Large intestine (tissue), 3 donors: ENCODE measurements around the gene MOSMO. TPM values are rescaled to one million over a fixed set of nuclear protein-coding genes. Genes with fewer than 3 reads are reported as not detected.
A peak's percentile ranks its signal among the peaks of the same experiment; 100 is the strongest.
"Not testable (repeated sequence)": the region's sequence is repeated elsewhere in the genome, so short reads cannot be mapped to it uniquely, and the experiment has no call there.

ENCODE experiments used
- DNase-seq, 2 donors: peaks; one replicate each; pipeline versions ENCODE4 v3.0.0 to v3.0.0-alpha.2; 2013
- H3K27ac ChIP-seq: one replicate; pipeline ENCODE4 v1.5.1; 2013; ENCODE audit warnings: low read length
- H3K27me3 ChIP-seq: 2 replicates; pipeline ENCODE4 v1.6.1; 2013; ENCODE audit warnings: low read length; ENCODE audit not compliant: control insufficient read depth, insufficient read depth
- H3K36me3 ChIP-seq: 2 replicates; pipeline ENCODE4 v1.6.1; 2013; ENCODE audit warnings: low read length; ENCODE audit not compliant: control insufficient read depth, insufficient read depth
- H3K4me1 ChIP-seq: one replicate; pipeline ENCODE4 v1.6.1; 2013; ENCODE audit warnings: low read length; ENCODE audit not compliant: control insufficient read depth, insufficient read depth
- H3K4me3 ChIP-seq: one replicate; pipeline ENCODE4 v1.5.1; 2013; ENCODE audit warnings: low read length
- H3K9me3 ChIP-seq: one replicate; pipeline ENCODE4 v1.6.1; 2013; ENCODE audit warnings: mild to moderate bottlenecking, low read depth, low read length, moderate library complexity; ENCODE audit not compliant: control insufficient read depth
- WGBS: methylation state at CpG from one replicate; pipeline ENCODE4 v1.1.5; 2013; ENCODE audit warnings: low lambda C conversion rate; ENCODE audit not compliant: insufficient coverage; 5-methylcytosine and 5-hydroxymethylcytosine counted together
- polyA plus RNA-seq: library from polyadenylated mRNA; unstranded; fragments of 120-200 nt; gene quantifications from one replicate; pipeline ENCODE4 v1.2.1, GENCODE V29; 2013

Gene MOSMO
- polyA plus RNA-seq, 1 donor, result 15.6 TPM

DNA sequence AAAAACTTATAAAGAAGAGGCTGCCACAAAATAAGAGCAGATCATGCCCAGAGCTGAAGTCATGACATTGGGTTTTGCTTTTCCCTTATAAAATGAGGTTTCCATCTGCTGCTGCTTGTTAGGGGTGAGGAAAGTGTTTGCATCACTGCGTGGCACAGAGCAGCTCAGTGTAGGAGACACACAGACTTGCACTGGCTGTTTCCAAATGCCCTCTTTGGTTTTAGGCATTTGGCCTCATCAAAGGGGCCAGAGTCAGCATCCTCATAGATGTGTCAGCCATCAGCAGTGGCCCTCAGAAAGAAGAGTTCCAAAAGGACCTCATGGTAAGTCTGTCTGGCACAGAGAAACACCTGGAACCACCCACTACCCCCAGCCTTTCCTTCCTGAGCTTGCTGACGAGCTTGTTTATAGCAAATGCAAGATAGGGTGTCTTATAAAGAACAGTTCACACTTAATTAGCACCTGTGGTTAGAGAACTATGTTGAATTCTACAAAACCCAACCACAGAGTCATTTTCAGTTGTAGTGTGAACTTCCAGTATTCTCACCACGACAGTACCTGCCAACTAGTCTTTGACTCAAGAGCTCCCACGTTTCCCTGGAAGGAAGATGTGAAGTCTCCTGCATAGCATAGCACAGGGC, 101.5 kb downstream of the MOSMO start:
- H3K9me3 ChIP-seq, result no peaks in the 10 kb centered on the region
- H3K4me1 ChIP-seq, result no peaks in the 10 kb centered on the region
- H3K27ac ChIP-seq, result no peak overlapping the region
- no CpG with 5 or more reads among the region's 4 CpGs for WGBS
- H3K4me3 ChIP-seq, result no peak overlapping the region
- H3K36me3 ChIP-seq, result no peaks in the 10 kb centered on the region
- no peak for DNase-seq
- peaks cover 9% of the 10 kb centered on the region for H3K27me3 ChIP-seq

DNA sequence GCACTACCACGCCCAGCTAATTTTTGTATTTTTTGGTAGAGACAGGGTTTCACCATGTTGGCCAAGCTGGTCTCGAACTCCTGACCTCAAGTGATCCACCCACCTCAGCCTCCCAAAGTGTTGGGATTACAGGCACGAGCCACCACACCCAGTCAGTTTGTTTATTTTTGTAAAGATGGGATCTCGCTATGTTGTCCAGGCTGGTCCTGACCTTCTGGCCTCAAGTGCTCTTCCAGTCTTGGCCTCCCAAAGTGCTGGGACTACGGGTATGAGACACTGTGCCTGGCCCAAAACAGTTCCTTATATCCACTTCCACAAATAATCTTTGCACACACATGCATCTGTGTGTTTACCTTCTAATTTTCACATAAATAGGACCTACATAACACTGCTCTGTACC, 103.7 kb downstream of the MOSMO start:
- not testable (repeated sequence) for H3K36me3 ChIP-seq, H3K9me3 ChIP-seq, H3K4me3 ChIP-seq, DNase-seq, H3K27ac ChIP-seq, H3K4me1 ChIP-seq, H3K27me3 ChIP-seq
- WGBS, result no CpG with 5 or more reads among the region's 5 CpGs

DNA sequence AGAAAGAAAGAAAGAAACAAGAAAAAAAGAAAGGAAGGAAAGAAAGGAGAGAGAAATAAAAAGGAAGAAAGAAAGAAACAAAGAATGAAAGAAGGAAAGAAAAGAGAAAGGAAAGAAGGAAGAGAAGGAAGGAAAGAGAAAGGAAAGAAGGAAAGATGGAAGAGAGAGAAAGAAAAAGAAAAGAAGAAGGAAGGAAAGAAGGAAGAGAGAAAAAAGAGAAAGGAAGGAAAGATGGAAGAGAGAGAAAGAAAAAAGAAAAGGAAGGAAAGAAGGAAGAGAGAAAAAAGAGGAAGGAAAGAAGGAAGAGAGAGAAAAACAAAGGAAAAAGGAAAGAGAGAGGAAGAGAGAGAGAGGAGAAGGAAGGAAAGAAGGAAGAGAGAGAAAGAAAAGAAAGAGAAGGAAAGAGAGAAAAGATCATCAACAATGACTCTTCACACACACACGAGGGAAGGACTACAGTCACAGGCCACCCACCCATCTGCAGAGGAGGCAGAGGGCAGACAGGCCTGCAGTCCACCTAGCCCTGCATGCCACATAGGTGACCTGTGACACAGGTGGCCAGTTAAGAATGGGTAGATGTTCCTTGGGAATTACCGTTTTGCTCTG, 108.3 kb downstream of the MOSMO start:
- Histone ChIP-seq H3K36me3 (no peaks in the 10 kb centered on the region), H3K27me3 (no peaks in the 10 kb centered on the region), H3K27ac (no peak overlapping the region), H3K9me3 (no peaks in the 10 kb centered on the region), H3K4me1 (no peaks in the 10 kb centered on the region), H3K4me3 (no peak overlapping the region)
- WGBS, result no CpG with 5 or more reads among the region's 2 CpGs
- DNase-seq, result no peak

DNA sequence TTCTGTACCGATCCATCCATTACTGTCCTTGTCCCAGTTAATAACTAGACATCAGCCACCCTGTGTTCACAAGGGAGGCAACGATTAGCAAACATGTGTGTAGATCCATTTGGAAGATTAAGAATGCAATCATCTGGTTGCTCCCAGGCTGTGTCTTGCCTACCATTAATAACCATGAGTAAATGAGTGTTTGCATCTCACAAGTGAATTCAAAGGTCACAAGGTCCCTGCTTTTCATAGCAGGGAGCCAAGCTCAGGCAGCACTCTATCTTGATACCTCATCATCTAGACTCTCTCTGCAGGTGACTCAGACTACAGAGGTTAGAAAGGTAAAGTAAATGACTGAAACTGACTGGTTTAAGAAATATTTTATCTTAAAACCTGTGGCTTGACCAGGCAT, 109.7 kb downstream of the MOSMO start:
- H3K4me1 ChIP-seq, result no peaks in the 10 kb centered on the region
- H3K9me3 ChIP-seq, result no peaks in the 10 kb centered on the region
- no CpG with 5 or more reads among the region's 2 CpGs for WGBS
- no peak overlapping the region for H3K27ac ChIP-seq
- peak in 1 of 2 donors; percentile 57 for DNase-seq
- no peaks in the 10 kb centered on the region for H3K27me3 ChIP-seq
- no peak overlapping the region for H3K4me3 ChIP-seq
- H3K36me3 ChIP-seq, result no peaks in the 10 kb centered on the region

DNA sequence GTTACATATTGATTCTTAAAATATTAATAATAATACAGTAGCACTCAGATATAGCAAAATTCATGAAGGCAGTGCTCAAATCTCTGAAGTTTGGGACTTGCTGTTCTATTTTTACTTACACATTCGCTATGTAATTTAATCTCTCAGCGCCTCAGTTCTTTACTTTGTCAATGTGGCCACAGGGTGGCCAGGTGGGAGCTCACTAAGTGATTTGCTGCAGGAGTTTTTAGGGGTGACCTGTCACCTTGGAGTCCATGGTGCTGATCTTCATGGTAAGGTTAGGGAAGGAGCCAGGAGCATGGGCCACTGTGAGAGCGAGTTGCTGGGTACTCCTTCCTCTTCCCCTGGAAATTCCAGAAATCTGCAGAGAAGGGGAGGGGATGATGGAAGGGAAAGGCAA, 112.5 kb downstream of the MOSMO start:
- no CpG with 5 or more reads among the region's 3 CpGs for WGBS
- no peaks in the 10 kb centered on the region for H3K27me3 ChIP-seq

DNA sequence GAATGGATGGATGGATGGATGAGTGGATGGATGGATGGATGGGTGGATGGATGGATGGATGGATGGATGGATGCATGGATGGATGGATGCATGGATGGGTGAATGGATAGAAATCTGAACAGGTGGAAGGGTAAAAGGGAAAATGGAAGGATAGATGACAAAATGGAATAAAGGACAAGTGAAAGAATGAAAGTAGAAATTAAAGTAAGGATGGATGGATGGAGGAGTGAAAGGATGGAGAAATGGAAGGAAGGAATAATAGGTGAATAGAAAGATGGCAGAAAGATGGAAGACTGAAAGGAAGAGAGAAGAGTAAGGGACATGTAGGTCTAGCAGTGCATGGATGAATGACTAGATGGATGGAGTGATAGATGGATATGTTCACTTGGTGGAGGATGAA, 114.3 kb downstream of the MOSMO start:
- H3K36me3 ChIP-seq, result no peaks in the 10 kb centered on the region
- H3K9me3 ChIP-seq, result no peaks in the 10 kb centered on the region
- no peak overlapping the region for H3K4me3 ChIP-seq
- H3K27ac ChIP-seq, result no peak overlapping the region
- DNase-seq, result no peak
- H3K27me3 ChIP-seq, result no peaks in the 10 kb centered on the region
- H3K4me1 ChIP-seq, result no peaks in the 10 kb centered on the region

More for the DNA sequence above, 112.5 kb downstream of the MOSMO start:
- no peaks in the 10 kb centered on the region for H3K36me3 ChIP-seq
- H3K4me3 ChIP-seq, result no peak overlapping the region
- no peak overlapping the region for H3K27ac ChIP-seq
- no peak for DNase-seq
- no peaks in the 10 kb centered on the region for H3K4me1 ChIP-seq
- H3K9me3 ChIP-seq, result no peaks in the 10 kb centered on the region

DNA sequence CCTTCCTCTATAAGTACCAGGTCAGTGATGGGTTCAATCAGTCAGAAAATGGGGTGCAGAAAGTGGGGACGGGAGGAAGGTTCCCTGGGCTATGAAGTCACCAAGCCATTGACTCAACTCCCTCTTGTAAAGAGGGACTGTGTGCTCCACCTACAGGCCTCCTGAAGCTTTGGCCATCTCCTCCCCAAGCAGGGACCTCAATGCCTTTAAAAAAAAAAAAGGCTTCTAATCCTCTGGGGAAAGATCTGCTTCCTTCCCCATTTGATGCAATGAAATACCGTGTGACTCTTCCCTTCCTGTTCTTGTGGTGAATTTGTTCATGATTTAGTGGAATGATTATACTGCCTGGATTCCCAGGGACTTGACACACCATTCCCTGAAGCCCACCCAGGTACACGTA, 115.2 kb downstream of the MOSMO start:
- DNase-seq, result no peak
- Histone ChIP-seq H3K36me3 (no peaks in the 10 kb centered on the region), H3K4me3 (no peak overlapping the region), H3K4me1 (no peaks in the 10 kb centered on the region), H3K27ac (no peak overlapping the region), H3K9me3 (no peaks in the 10 kb centered on the region), H3K27me3 (no peaks in the 10 kb centered on the region)
- WGBS, result 60% methylated on average over 1 of the region's 3 CpGs

DNA sequence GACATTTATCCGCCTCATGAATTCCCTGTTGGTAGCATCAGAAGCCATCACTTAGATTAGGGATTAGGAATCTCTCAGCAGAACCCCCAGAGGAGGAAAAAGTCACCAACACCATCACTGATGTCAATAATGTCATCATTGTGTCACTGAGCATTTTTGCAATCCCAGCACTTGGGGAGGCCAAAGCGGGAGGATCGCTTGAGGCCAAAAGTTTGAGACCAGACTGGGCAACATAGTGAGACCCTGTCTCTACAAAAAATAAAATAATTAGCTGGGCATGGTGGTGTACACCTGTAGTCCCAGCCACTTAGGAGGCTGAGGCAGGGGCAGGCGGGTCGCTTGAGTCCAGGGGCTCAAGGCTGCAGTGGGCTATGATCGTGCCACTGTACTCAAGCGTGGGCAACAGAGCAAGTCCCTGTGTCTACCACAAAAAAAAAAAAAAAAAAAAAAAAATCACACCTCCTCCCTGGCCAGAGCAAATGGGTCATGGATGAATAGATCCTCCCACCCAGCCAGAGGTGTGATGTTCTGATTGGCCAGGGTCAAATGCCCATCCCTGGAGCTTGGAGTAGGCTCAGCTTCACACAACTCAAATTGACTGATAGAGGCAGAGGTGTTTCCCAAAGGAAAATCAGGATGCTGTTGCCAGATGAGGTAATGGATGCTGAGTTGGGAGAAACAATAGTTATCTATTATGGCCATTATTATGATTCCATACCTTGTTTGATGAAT, 116.0 kb downstream of the MOSMO start:
- no peak overlapping the region for H3K4me3 ChIP-seq
- WGBS, result no CpG with 5 or more reads among the region's 7 CpGs
- no peak overlapping the region for H3K27ac ChIP-seq
- H3K4me1 ChIP-seq, result no peaks in the 10 kb centered on the region
- no peaks in the 10 kb centered on the region for H3K27me3 ChIP-seq
- DNase-seq, result no peak
- no peaks in the 10 kb centered on the region for H3K9me3 ChIP-seq
- no peaks in the 10 kb centered on the region for H3K36me3 ChIP-seq

DNA sequence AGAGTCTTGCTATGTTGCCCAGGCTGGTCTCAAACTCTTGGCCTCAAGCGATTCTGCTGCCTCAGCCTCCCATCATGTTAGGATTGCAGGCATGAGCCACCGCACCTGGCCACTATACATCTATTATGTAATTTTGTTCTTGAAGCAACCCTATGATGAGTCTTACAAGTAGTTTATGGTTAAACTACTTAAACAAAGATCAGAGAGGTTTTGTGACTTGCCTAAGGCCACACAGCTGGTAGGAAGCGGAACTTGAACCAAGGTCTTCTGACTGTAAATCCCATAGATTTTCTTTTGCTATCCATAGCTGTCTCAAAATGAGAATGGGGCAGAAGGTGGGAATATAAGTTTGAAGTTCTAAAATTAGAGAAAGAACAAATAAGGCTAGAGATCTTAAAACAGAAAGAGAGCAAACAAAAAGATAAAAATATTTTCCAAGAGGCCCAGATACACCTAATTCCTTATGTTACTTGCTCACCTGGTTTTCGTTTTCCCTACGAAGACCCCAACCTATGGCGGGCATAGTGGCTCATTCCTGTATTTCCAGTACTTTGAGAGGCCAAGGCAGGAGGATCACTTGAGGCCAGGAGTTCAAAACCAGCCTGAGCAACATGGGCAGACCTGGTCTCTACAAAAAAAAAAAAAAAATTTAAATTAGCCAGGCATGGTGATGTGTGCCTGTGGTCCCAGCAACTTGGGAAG, 116.8 kb downstream of the MOSMO start:
- no peaks in the 10 kb centered on the region for H3K4me1 ChIP-seq
- no peak overlapping the region for H3K27ac ChIP-seq
- H3K36me3 ChIP-seq, result no peaks in the 10 kb centered on the region
- DNase-seq, result no peak
- no peaks in the 10 kb centered on the region for H3K9me3 ChIP-seq
- whole genome bisulfite sequencing, result 88% methylated on average over 3 of the region's 6 CpGs
- no peak overlapping the region for H3K4me3 ChIP-seq
- no peaks in the 10 kb centered on the region for H3K27me3 ChIP-seq

DNA sequence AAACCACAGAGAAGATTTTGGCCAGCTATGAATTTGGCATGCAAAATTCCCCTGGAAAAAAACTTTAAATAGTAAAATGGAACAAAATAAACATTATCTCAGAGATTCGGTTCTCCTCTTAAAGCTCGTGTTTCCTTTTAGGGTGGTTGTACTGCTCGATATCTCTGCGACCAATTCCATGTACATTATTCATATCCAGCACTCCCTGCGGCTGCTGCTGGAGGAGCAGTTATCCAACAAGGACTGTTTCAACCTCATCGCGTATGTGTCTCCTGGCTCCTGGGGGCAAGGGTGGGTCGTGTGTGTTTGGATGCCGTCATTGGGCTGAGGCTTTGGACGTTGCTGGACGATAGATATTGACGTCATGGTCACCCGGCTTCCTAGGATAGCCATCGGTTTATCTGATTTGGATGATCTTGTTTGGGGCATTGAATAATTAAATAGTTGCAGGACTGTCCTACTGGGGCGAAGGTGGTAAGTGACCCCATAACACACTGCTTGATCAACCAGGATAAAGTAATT, 118.2 kb downstream of the MOSMO start:
- no peaks in the 10 kb centered on the region for H3K4me1 ChIP-seq
- WGBS, result no CpG with 5 or more reads among the region's 15 CpGs

More for the DNA sequence above, 118.2 kb downstream of the MOSMO start:
- Histone ChIP-seq H3K27me3 (no peaks in the 10 kb centered on the region), H3K9me3 (no peaks in the 10 kb centered on the region), H3K4me3 (no peak overlapping the region), H3K36me3 (no peaks in the 10 kb centered on the region), H3K27ac (no peak overlapping the region)
- DNase-seq, result no peak
